DND-41 (cell line): Measurements from ENCODE around the gene POM121L2.

ENCODE experiments used
- ATAC-seq: fragments of 200-7000 bp; cut with Tn5 transposase; 3 replicates; pipeline ENCODE4 v1.9.1; 2021; ENCODE audit warnings: low read depth; ENCODE audit not compliant: insufficient read depth
- DNase-seq: peaks from one replicate; pipeline ENCODE4 v3.0.0-alpha.2; 2020
- H2AFZ ChIP-seq: 2 replicates; pipeline ENCODE4 v1.6.0; 2012; ENCODE audit warnings: low read depth, low read length
- H3K27ac ChIP-seq: 2 replicates; pipeline ENCODE4 v1.5.1; 2012; ENCODE audit warnings: low read length, inconsistent platforms
- H3K27me3 ChIP-seq: fragments of 200-600 bp; sonication (generic); 2 replicates; pipeline ENCODE4 v1.6.0; 2012; ENCODE audit warnings: low read length, mild to moderate bottlenecking, inconsistent platforms; ENCODE audit not compliant: insufficient read depth, poor library complexity
- H3K36me3 ChIP-seq: 2 replicates; pipeline ENCODE4 v1.5.1; 2012; ENCODE audit warnings: low read length, inconsistent platforms; ENCODE audit not compliant: insufficient read depth
- H3K4me1 ChIP-seq: 2 replicates; pipeline ENCODE4 v1.5.1; 2012; ENCODE audit warnings: mild to moderate bottlenecking, low read length; ENCODE audit not compliant: insufficient read depth
- H3K4me2 ChIP-seq: 2 replicates; pipeline ENCODE4 v1.6.0; 2012; ENCODE audit warnings: mild to moderate bottlenecking, moderate library complexity, low read length, inconsistent platforms; ENCODE audit not compliant: insufficient read depth
- H3K4me3 ChIP-seq, 2 experiments: fragments of 200-600 bp in 1 of 2; shearing (Covaris generic) in 1 of 2; 2 replicates each; pipeline ENCODE4 v1.5.1; 2012 to 2016; ENCODE audit warnings: inconsistent platforms in 2 of 2, low read length in 2 of 2, mild to moderate bottlenecking in 2 of 2, low read depth in 1 of 2, moderate library complexity in 1 of 2
- H3K79me2 ChIP-seq: 2 replicates; pipeline ENCODE4 v1.6.0; 2012; ENCODE audit warnings: low read length, inconsistent platforms; ENCODE audit not compliant: insufficient read depth
- H3K9ac ChIP-seq: 2 replicates; pipeline ENCODE4 v1.6.0; 2012; ENCODE audit warnings: low read depth, mild to moderate bottlenecking, inconsistent platforms, low read length, moderate library complexity
- H3K9me3 ChIP-seq: 2 replicates; pipeline ENCODE4 v1.5.1; 2012; ENCODE audit warnings: low read length, moderate library complexity, mild to moderate bottlenecking, inconsistent platforms; ENCODE audit not compliant: insufficient read depth, severe bottlenecking
- H4K20me1 ChIP-seq: 2 replicates; pipeline ENCODE4 v1.6.0; 2012; ENCODE audit warnings: low read length; ENCODE audit not compliant: insufficient read depth
- EZH2 ChIP-seq: IDR thresholded peaks from 3 replicates; pipeline ENCODE4 v1.6.1; 2012; ENCODE audit warnings: borderline replicate concordance, low read depth, mild to moderate bottlenecking, moderate library complexity, low read length, inconsistent platforms; ENCODE audit not compliant: severe bottlenecking
- TF ChIP-seq, protein P1 (sequence below): IDR thresholded peaks from 2 replicates; pipeline ENCODE4 v1.5.1; 2012; ENCODE audit warnings: borderline replicate concordance, low read length, moderate library complexity, mild to moderate bottlenecking; ENCODE audit not compliant: poor library complexity, severe bottlenecking; ENCODE audit errors: extremely low read depth

Gene POM121L2

DNA sequence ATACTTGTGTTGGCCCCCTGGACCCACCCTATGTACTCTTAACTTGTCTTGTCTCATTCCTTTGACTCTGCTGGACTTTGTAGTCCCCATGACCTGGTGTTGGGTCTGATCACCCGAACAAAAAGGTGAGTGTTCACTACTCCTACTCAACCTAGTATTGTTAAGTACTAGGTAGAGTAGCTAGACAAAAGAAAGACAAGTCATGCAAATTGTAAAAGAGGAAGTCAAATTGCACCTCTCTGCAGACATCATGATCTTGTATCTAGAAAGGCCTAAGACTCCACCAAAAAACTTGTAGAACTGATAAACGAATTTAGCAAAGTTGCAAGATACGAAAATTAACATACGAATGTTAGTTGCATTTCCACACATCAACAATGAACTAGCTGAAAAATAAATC lies 40.8 kb upstream of the POM121L2 start:
- H3K27me3 ChIP-seq = no peaks in the 10 kb centered on the region
- no peaks in the 10 kb centered on the region for H3K36me3 ChIP-seq
- ATAC-seq = no peak
- no peak overlapping the region for H3K4me3 ChIP-seq
- no peak overlapping the region for H3K4me2 ChIP-seq
- H2AFZ ChIP-seq = no peak overlapping the region
- no peak overlapping the region for H3K27ac ChIP-seq
- no peaks in the 10 kb centered on the region for H3K4me1 ChIP-seq
- H3K9me3 ChIP-seq = no peaks in the 10 kb centered on the region
- DNase-seq = no peak
- H3K9ac ChIP-seq = no peak overlapping the region
- TF ChIP-seq EZH2 = no peak
- TF ChIP-seq, protein P1, sequence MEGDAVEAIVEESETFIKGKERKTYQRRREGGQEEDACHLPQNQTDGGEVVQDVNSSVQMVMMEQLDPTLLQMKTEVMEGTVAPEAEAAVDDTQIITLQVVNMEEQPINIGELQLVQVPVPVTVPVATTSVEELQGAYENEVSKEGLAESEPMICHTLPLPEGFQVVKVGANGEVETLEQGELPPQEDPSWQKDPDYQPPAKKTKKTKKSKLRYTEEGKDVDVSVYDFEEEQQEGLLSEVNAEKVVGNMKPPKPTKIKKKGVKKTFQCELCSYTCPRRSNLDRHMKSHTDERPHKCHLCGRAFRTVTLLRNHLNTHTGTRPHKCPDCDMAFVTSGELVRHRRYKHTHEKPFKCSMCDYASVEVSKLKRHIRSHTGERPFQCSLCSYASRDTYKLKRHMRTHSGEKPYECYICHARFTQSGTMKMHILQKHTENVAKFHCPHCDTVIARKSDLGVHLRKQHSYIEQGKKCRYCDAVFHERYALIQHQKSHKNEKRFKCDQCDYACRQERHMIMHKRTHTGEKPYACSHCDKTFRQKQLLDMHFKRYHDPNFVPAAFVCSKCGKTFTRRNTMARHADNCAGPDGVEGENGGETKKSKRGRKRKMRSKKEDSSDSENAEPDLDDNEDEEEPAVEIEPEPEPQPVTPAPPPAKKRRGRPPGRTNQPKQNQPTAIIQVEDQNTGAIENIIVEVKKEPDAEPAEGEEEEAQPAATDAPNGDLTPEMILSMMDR = no peak
- no peaks in the 10 kb centered on the region for H4K20me1 ChIP-seq
- no peaks in the 10 kb centered on the region for H3K79me2 ChIP-seq

DNA sequence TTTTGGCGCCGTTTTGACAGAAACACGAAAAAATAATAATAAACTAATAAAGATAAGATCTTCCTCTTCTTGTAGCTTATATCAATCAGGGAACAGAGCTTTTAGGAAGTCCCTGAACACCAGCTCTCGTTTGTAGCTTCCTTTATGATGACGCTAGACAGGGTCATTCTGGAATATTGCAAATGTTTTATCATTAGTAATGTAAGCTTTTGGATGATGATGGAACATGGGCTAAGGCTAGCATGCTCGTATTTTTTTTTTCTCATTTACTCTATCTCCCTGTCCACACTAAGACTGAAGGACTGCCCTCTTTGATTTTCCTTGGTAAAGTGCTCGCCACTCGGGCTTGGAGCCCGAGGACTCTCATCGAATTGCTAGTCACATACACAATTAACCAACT lies 22.1 kb upstream of the POM121L2 start:
- Histone ChIP-seq H3K4me3 (no peak overlapping the region), H4K20me1 (no peaks in the 10 kb centered on the region), H3K27me3 (peaks cover 2% of the 10 kb centered on the region), H3K27ac (no peak overlapping the region), H3K9ac (no peak overlapping the region), H3K36me3 (no peaks in the 10 kb centered on the region), H3K4me2 (no peak overlapping the region), H3K9me3 (no peaks in the 10 kb centered on the region), H2AFZ (no peak overlapping the region), H3K79me2 (no peaks in the 10 kb centered on the region), H3K4me1 (no peaks in the 10 kb centered on the region)
- TF ChIP-seq, protein P1 = no peak
- no peak for TF ChIP-seq EZH2
- DNase-seq (no peak), ATAC-seq (no peak)

GRCh38 chr6:27333642-27334040 lies 21.6 kb upstream of the POM121L2 start:
- DNase-seq = no peak
- Histone ChIP-seq H3K4me3 (no peak overlapping the region), H3K36me3 (no peaks in the 10 kb centered on the region), H4K20me1 (no peaks in the 10 kb centered on the region), H3K4me1 (no peaks in the 10 kb centered on the region), H3K9me3 (no peaks in the 10 kb centered on the region), H3K4me2 (no peak overlapping the region), H3K79me2 (no peaks in the 10 kb centered on the region), H3K9ac (no peak overlapping the region), H3K27ac (no peak overlapping the region), H3K27me3 (peaks cover 2% of the 10 kb centered on the region), H2AFZ (no peak overlapping the region)
- ATAC-seq = no peak
- no peak for TF ChIP-seq EZH2
- TF ChIP-seq, protein P1 = no peak
